Transverse colon (tissue), 4 donors: ENCODE results near the gene FAM171A1.

Source experiments
- POLR2A ChIP-seq: fragments of 450-650 bp; IDR thresholded peaks from one replicate; pipeline ENCODE4 v1.6.1; 2016; ENCODE audit warnings: antibody characterized with exemption, mild to moderate bottlenecking, moderate library complexity
- POLR2AphosphoS5 ChIP-seq, 3 donors: sonication (generic); formaldehyde crosslinking; IDR thresholded peaks; one replicate each; pipeline ENCODE4 v1.6.1; 2016; ENCODE audit warnings: antibody characterized with exemption in 3 of 3
- TF ChIP-seq, protein P1 (sequence below), 5 experiments: fragments of 200-600 bp in 3 of 5; fragments of 450-650 bp in 2 of 5; sonication (generic) in 3 of 5; IDR thresholded peaks; 1 replicate in 2 of 5; 2 replicates in 3 of 5; pipeline ENCODE4 v1.5.1; 2016 to 2017; ENCODE audit warnings: antibody characterized with exemption in 5 of 5, inconsistent platforms in 3 of 5, mild to moderate bottlenecking in 2 of 5, moderate library complexity in 1 of 5

GRCh38 chr10:15393139-15393825, 22.2 kb upstream of the FAM171A1 start:
- TF ChIP-seq, protein P1, sequence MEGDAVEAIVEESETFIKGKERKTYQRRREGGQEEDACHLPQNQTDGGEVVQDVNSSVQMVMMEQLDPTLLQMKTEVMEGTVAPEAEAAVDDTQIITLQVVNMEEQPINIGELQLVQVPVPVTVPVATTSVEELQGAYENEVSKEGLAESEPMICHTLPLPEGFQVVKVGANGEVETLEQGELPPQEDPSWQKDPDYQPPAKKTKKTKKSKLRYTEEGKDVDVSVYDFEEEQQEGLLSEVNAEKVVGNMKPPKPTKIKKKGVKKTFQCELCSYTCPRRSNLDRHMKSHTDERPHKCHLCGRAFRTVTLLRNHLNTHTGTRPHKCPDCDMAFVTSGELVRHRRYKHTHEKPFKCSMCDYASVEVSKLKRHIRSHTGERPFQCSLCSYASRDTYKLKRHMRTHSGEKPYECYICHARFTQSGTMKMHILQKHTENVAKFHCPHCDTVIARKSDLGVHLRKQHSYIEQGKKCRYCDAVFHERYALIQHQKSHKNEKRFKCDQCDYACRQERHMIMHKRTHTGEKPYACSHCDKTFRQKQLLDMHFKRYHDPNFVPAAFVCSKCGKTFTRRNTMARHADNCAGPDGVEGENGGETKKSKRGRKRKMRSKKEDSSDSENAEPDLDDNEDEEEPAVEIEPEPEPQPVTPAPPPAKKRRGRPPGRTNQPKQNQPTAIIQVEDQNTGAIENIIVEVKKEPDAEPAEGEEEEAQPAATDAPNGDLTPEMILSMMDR (IDR thresholded peaks at IDR 0.05) = no peak
- TF ChIP-seq POLR2A = no peak
- TF ChIP-seq POLR2AphosphoS5 (IDR thresholded peaks at IDR 0.05) = no peak
